ENCODE data around the gene MTG1. TPM values are rescaled to one million over a fixed set of nuclear protein-coding genes. Genes with fewer than 3 reads are reported as not detected.

Gene MTG1
- total and polyA plus RNA-seq, 12 donors: 17.4 to 36.2 (median 23.8) TPM

- intact Hi-C loops (cut with DNase I): no loop called here
- TF ChIP-seq, protein P1, sequence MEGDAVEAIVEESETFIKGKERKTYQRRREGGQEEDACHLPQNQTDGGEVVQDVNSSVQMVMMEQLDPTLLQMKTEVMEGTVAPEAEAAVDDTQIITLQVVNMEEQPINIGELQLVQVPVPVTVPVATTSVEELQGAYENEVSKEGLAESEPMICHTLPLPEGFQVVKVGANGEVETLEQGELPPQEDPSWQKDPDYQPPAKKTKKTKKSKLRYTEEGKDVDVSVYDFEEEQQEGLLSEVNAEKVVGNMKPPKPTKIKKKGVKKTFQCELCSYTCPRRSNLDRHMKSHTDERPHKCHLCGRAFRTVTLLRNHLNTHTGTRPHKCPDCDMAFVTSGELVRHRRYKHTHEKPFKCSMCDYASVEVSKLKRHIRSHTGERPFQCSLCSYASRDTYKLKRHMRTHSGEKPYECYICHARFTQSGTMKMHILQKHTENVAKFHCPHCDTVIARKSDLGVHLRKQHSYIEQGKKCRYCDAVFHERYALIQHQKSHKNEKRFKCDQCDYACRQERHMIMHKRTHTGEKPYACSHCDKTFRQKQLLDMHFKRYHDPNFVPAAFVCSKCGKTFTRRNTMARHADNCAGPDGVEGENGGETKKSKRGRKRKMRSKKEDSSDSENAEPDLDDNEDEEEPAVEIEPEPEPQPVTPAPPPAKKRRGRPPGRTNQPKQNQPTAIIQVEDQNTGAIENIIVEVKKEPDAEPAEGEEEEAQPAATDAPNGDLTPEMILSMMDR (IDR thresholded peaks at IDR 0.05): no peak
- DNase-seq: no peak
- 93 to 94% methylated on average over 14 of the region's 14 CpGs for WGBS, 2 donors
- no peaks in the 10 kb centered on the region for H3K4me1 ChIP-seq
- no peak overlapping the region for H3K4me3 ChIP-seq
- H3K36me3 ChIP-seq: no peaks in the 10 kb centered on the region
- H3K27me3 ChIP-seq: peaks cover 0 to 15% (median 0%) of the 10 kb centered on the region in 7 donors
- ATAC-seq: no peak
- no peaks in the 10 kb centered on the region for H3K9me3 ChIP-seq
- no peak overlapping the region for H3K27ac ChIP-seq
Observed at GRCh38 chr10:133460208-133460769, 66.3 kb downstream of the MTG1 start.

DNA sequence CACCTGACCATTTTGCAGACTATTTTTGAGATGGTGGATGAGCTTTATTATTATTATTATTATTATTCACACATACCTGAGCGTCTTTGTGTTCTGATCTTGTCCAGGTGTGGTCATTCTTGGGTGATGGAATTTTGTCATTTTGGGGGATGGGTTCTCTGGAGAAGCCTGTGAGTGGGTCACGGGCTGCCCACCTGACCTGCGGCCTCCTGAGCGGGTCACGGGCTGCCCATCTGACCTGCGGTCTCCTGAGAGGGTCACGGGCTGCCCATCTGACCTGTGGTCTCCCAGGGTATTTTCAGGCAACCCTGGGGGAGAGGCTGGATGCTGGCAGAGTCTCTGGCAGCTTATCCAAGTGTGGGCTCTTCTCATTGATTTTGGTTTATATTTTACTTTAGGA lies 67.1 kb downstream of the MTG1 start:
- Histone ChIP-seq H3K4me3 (no peak overlapping the region), H3K27me3 (peaks cover 0 to 17% (median 0%) of the 10 kb centered on the region in 7 donors), H3K36me3 (no peaks in the 10 kb centered on the region), H3K4me1 (no peaks in the 10 kb centered on the region), H3K27ac (no peak overlapping the region), H3K9me3 (no peaks in the 10 kb centered on the region)
- WGBS, 2 donors: 89 to 93% methylated on average over 7 of the region's 7 CpGs
- intact Hi-C loops (cut with DNase I): no loop called here
- ATAC-seq (no peak), DNase-seq (no peak)
- TF ChIP-seq, protein P1 (IDR thresholded peaks at IDR 0.05): no peak

DNA sequence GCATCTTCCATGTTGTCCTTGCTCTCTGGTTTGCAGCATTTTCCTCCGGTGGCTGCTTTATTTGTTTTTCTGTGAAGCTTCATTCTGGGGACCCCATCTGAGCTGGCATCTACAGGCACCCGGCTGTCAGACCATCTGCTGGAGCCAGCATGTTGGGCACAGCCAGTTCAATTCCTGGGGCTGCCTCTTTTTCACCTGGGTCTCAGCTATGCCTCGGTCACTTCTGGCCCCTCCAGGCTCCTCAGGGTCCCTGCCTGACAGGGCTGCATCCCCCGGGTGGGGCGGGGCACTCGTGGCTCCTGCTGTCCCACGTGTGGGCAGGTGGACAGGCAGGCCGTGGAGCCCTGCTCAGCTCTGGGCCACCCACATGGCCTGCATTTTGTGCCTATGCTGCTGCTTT lies 67.9 kb downstream of the MTG1 start:
- ATAC-seq (no peak), DNase-seq (no peak)
- H3K27ac ChIP-seq: no peak overlapping the region
- TF ChIP-seq, protein P1 (IDR thresholded peaks at IDR 0.05): no peak
- peaks cover 0 to 17% (median 0%) of the 10 kb centered on the region in 7 donors for H3K27me3 ChIP-seq
- intact Hi-C loops (cut with DNase I): no loop called here
- H3K36me3 ChIP-seq: no peaks in the 10 kb centered on the region
- no peak overlapping the region for H3K4me3 ChIP-seq
- H3K9me3 ChIP-seq: no peaks in the 10 kb centered on the region
- 77% methylated on average over 8 of the region's 8 CpGs for WGBS, 2 donors
- H3K4me1 ChIP-seq: no peaks in the 10 kb centered on the region

DNA sequence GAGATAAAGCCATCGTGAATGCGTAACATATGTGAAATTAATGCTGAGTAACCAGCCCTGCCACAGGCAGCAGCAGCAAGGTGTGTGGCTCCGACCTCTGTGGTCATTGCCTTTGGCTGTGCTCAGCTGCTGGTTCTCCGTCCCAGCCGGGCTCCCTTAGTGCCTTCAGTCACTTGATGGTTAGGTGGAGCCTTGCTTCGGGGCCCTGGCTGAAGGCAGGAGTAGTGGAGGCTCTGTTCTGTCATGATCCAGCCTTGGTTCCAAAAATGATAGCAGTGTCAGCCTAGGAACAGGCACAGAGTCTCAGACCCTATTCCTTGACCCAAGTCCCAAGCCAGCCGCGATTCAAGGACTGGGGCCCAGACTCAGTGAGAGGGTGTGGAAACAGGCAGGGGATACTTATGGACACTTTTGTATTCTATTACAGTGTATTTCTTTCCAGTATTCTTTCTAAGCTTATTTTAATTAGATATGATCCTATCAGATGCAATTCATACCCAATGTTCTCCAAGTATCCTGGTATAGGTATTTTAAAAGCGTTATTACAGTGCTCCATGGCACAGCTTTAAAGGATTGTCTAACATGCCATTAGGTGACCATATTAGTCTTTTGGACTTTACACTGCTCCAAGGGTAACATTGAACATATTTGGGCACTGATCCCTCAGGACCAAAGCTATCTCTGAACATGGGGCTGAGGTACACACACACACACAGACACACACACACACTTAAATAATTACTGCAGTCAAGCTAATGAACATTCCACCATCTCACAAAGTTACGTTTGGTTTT lies 68.8 kb downstream of the MTG1 start:
- DNase-seq: no peak
- no peak for ATAC-seq
- H3K27ac ChIP-seq: no peak overlapping the region
- H3K27me3 ChIP-seq: peaks cover 0 to 17% (median 0%) of the 10 kb centered on the region in 7 donors
- H3K36me3 ChIP-seq: no peaks in the 10 kb centered on the region
- H3K4me3 ChIP-seq: no peak overlapping the region
- no peaks in the 10 kb centered on the region for H3K4me1 ChIP-seq
- H3K9me3 ChIP-seq: no peaks in the 10 kb centered on the region
- intact Hi-C loops (cut with DNase I): no loop called here
- 88 to 91% methylated on average over 10 of the region's 10 CpGs for WGBS, 2 donors
- TF ChIP-seq, protein P1 (IDR thresholded peaks at IDR 0.05): no peak
